Mesenchymal stem cell (in vitro differentiated cells and primary cell): ENCODE measurements around the gene ULBP3.

Experiments
- DNase-seq: peaks from one replicate; pipeline ENCODE4 v3.0.0-alpha.2; 2013
- H2AFZ ChIP-seq: one replicate; pipeline ENCODE4 v1.6.1; 2013; ENCODE audit warnings: low read depth, mild to moderate bottlenecking, control low read depth, inconsistent platforms, low read length, moderate library complexity
- H2AK5ac ChIP-seq: 2 replicates; pipeline ENCODE4 v1.6.1; 2013; ENCODE audit warnings: low read length, moderate library complexity, mild to moderate bottlenecking, inconsistent platforms; ENCODE audit not compliant: severe bottlenecking
- H2BK120ac ChIP-seq: one replicate; pipeline ENCODE4 v1.6.1; 2013; ENCODE audit warnings: low read depth, mild to moderate bottlenecking, inconsistent platforms, low read length, moderate library complexity
- H2BK12ac ChIP-seq, 2 experiments: one replicate each; pipeline ENCODE4 v1.6.1; 2013; ENCODE audit warnings: inconsistent platforms in 2 of 2, low read length in 2 of 2, mild to moderate bottlenecking in 2 of 2, moderate library complexity in 2 of 2, control low read depth in 1 of 2
- H2BK15ac ChIP-seq: one replicate; pipeline ENCODE4 v1.6.1; 2013; ENCODE audit warnings: mild to moderate bottlenecking, low read depth, inconsistent platforms; ENCODE audit not compliant: poor library complexity, severe bottlenecking
- H2BK5ac ChIP-seq: 2 replicates; pipeline ENCODE4 v1.6.1; 2013; ENCODE audit warnings: low read depth, mild to moderate bottlenecking, low read length, control low read depth, inconsistent platforms; ENCODE audit not compliant: poor library complexity, severe bottlenecking
- H3K14ac ChIP-seq, 2 experiments: one replicate each; pipeline ENCODE4 v1.6.1; 2013; ENCODE audit warnings: inconsistent platforms in 2 of 2, low read length in 2 of 2, control low read depth in 1 of 2, mild to moderate bottlenecking in 1 of 2, moderate library complexity in 1 of 2
- H3K18ac ChIP-seq, 2 experiments: one replicate each; pipeline ENCODE4 v1.6.1; 2013; ENCODE audit warnings: inconsistent platforms in 2 of 2, low read length in 2 of 2, control low read depth in 1 of 2, low read depth in 1 of 2, mild to moderate bottlenecking in 1 of 2
- H3K23ac ChIP-seq, 2 experiments: one replicate each; pipeline ENCODE4 v1.6.1; 2013; ENCODE audit warnings: inconsistent platforms in 2 of 2, low read length in 2 of 2, mild to moderate bottlenecking in 2 of 2, moderate library complexity in 2 of 2, control low read depth in 1 of 2
- H3K27ac ChIP-seq: 2 replicates; pipeline ENCODE4 v1.5.1; 2013; ENCODE audit warnings: mild to moderate bottlenecking, moderate library complexity, low read length, control low read depth, inconsistent platforms; ENCODE audit not compliant: poor library complexity, severe bottlenecking
- H3K27me3 ChIP-seq, 2 experiments: 2 replicates each; pipeline versions ENCODE4 v1.6.1 to v1.7.0; 2013; ENCODE audit warnings: low read length in 2 of 2, mild to moderate bottlenecking in 2 of 2, moderate library complexity in 2 of 2, control low read depth in 1 of 2, inconsistent platforms in 1 of 2; ENCODE audit not compliant: control insufficient read depth in 1 of 2, insufficient read depth in 1 of 2
- H3K36me3 ChIP-seq, 2 experiments: 2 replicates each; pipeline versions ENCODE4 v1.6.1 to v1.7.0; 2013; ENCODE audit warnings: low read length in 2 of 2, control low read depth in 1 of 2, inconsistent platforms in 1 of 2, low read depth in 1 of 2, mild to moderate bottlenecking in 1 of 2; ENCODE audit not compliant: insufficient read depth in 2 of 2, control insufficient read depth in 1 of 2
- H3K4ac ChIP-seq, 2 experiments: one replicate each; pipeline ENCODE4 v1.6.1; 2013; ENCODE audit warnings: inconsistent platforms in 2 of 2, low read length in 2 of 2, mild to moderate bottlenecking in 2 of 2, moderate library complexity in 2 of 2, control low read depth in 1 of 2, low read depth in 1 of 2
- H3K4me1 ChIP-seq: 2 replicates; pipeline ENCODE4 v1.6.1; 2013; ENCODE audit warnings: low read depth, low read length, control low read depth; ENCODE audit not compliant: control insufficient read depth, insufficient read depth
- H3K4me2 ChIP-seq: 2 replicates; pipeline ENCODE4 v1.6.1; 2013; ENCODE audit warnings: low read length, mild to moderate bottlenecking, inconsistent platforms; ENCODE audit not compliant: poor library complexity, severe bottlenecking
- H3K4me3 ChIP-seq, 2 experiments: 2 replicates each; pipeline versions ENCODE4 v1.5.1 to v1.7.0; 2013; ENCODE audit warnings: low read length in 2 of 2, mild to moderate bottlenecking in 2 of 2, control low read depth in 1 of 2, low read depth in 1 of 2; ENCODE audit not compliant: insufficient read depth in 1 of 2
- H3K79me1 ChIP-seq: replicated peaks from 2 replicates; pipeline ENCODE4 v1.6.1; 2013; ENCODE audit warnings: mild to moderate bottlenecking, control low read depth, low read length, inconsistent platforms; ENCODE audit not compliant: poor library complexity, severe bottlenecking
- H3K9ac ChIP-seq: 2 replicates; pipeline ENCODE4 v1.7.0; 2013; ENCODE audit warnings: mild to moderate bottlenecking, low read length, moderate library complexity
- H3K9me3 ChIP-seq: 2 replicates; pipeline ENCODE4 v1.7.0; 2013; ENCODE audit warnings: mild to moderate bottlenecking, low read length; ENCODE audit not compliant: control insufficient read depth
- H4K8ac ChIP-seq: one replicate; pipeline ENCODE4 v1.6.1; 2013; ENCODE audit warnings: inconsistent platforms, mild to moderate bottlenecking, low read length, moderate library complexity
- H4K91ac ChIP-seq: one replicate; pipeline ENCODE4 v1.6.1; 2013; ENCODE audit warnings: mild to moderate bottlenecking, low read length, inconsistent platforms
- WGBS: methylation state at CpG from one replicate; pipeline ENCODE4 v1.1.7; 2013; ENCODE audit warnings: mixed read lengths; 5-methylcytosine and 5-hydroxymethylcytosine counted together

ULBP3 gene

GRCh38 chr6:150058986-150059385, 9.9 kb downstream of the ULBP3 start:
- Histone ChIP-seq H3K23ac (no peak overlapping the region), H3K79me1 (no peaks in the 10 kb centered on the region), H2AK5ac (no peak overlapping the region), H3K9me3 (no peaks in the 10 kb centered on the region), H3K36me3 (peaks cover 0 to 6% of the 10 kb centered on the region in 2 experiments), H3K27ac (no peak overlapping the region), H4K8ac (no peak overlapping the region), H2AFZ (no peak overlapping the region), H3K4ac (no peak overlapping the region), H3K4me1 (no peaks in the 10 kb centered on the region), H3K18ac (no peak overlapping the region), H2BK15ac (no peak overlapping the region), H3K14ac (no peak overlapping the region), H3K4me3 (no peak overlapping the region), H2BK12ac (no peak overlapping the region), H2BK5ac (no peak overlapping the region), H2BK120ac (no peak overlapping the region), H4K91ac (no peak overlapping the region), H3K27me3 (peaks cover 17 to 48% of the 10 kb centered on the region in 2 experiments), H3K4me2 (no peak overlapping the region), H3K9ac (no peak overlapping the region)
- 96% methylated on average over 6 of the region's 6 CpGs for WGBS
- no peak for DNase-seq

DNA sequence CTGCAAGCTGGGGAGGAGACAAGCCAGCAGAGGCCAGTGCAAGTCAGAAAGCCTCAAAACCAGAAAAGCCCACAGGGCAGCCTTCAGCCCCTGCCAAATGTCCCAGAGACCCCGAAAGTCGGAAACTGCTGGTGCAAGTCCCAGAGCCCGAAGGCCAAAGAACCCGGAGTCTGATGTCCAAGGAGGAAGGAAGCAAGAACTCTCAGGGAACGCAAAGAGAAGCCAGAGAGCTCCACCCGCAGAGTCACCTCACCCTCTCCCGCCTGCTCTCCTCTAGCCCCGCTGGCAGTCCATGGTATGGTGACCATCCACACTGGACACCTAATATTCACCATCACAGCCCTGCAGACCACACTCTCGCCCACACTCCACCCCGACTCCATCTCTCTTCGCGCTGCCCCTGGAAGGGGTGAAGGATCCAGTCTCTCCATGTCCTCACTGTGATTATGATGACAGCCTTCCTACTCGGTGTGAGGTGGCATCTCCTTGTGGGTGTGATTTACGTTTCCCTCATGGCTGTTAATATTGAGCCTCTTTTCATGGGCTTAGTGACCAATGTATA, 10.6 kb downstream of the ULBP3 start:
- Histone ChIP-seq H2BK120ac (no peak overlapping the region), H2BK12ac (no peak overlapping the region), H3K9me3 (no peaks in the 10 kb centered on the region), H3K27me3 (peaks cover 24 to 53% of the 10 kb centered on the region in 2 experiments), H3K4ac (no peak overlapping the region), H3K79me1 (no peaks in the 10 kb centered on the region), H3K4me3 (no peak overlapping the region), H2AFZ (no peak overlapping the region), H4K91ac (no peak overlapping the region), H3K27ac (no peak overlapping the region), H3K9ac (no peak overlapping the region), H3K23ac (no peak overlapping the region), H3K4me2 (no peak overlapping the region), H3K36me3 (no peaks in the 10 kb centered on the region), H4K8ac (no peak overlapping the region), H3K18ac (no peak overlapping the region), H3K4me1 (no peaks in the 10 kb centered on the region), H2BK5ac (no peak overlapping the region), H2BK15ac (no peak overlapping the region), H3K14ac (no peak overlapping the region), H2AK5ac (no peak overlapping the region)
- WGBS = 100% methylated on average over 11 of the region's 14 CpGs
- DNase-seq = no peak

DNA sequence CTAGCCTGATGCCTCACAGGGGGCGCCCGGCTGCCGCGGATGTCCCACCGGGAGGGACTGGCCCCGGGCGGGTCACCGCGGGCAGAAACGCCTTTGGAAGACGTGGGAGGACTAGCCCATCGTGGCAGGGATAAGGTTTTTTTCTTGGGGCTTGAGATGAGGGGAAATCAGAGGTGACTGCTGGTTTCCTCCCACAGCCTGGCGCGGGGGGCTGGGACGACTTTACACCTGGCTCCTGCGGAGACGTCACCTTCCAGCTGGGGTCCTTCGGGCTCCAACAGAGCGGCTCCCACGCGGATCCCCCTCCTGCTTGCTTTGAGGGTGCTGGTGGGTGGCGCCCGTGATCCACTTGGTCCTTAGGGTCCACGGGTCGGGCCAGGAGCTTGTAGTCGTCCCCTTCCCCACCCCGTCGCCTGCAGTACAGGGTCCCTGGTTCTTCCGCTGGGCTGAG, 11.4 kb downstream of the ULBP3 start:
- no peak overlapping the region for H2BK5ac ChIP-seq
- no peaks in the 10 kb centered on the region for H3K4me1 ChIP-seq
- H2BK15ac ChIP-seq = no peak overlapping the region
- no peak overlapping the region for H3K23ac ChIP-seq
- H2AFZ ChIP-seq = no peak overlapping the region
- no peak overlapping the region for H2BK120ac ChIP-seq
- H3K27me3 ChIP-seq = peaks cover 32 to 59% of the 10 kb centered on the region in 2 experiments
- H3K18ac ChIP-seq = no peak overlapping the region
- no peaks in the 10 kb centered on the region for H3K79me1 ChIP-seq
- H3K9me3 ChIP-seq = no peaks in the 10 kb centered on the region
- no peak overlapping the region for H2AK5ac ChIP-seq
- no peak overlapping the region for H3K14ac ChIP-seq
- no peak overlapping the region for H3K27ac ChIP-seq
- H3K4me2 ChIP-seq = no peak overlapping the region
- H3K4me3 ChIP-seq = no peak overlapping the region
- H4K91ac ChIP-seq = no peak overlapping the region
- no peak overlapping the region for H2BK12ac ChIP-seq
- no peak overlapping the region for H3K4ac ChIP-seq
- 86% methylated on average over 27 of the region's 29 CpGs for WGBS
- no peak for DNase-seq
- H4K8ac ChIP-seq = no peak overlapping the region
- no peaks in the 10 kb centered on the region for H3K36me3 ChIP-seq
- H3K9ac ChIP-seq = no peak overlapping the region

DNA sequence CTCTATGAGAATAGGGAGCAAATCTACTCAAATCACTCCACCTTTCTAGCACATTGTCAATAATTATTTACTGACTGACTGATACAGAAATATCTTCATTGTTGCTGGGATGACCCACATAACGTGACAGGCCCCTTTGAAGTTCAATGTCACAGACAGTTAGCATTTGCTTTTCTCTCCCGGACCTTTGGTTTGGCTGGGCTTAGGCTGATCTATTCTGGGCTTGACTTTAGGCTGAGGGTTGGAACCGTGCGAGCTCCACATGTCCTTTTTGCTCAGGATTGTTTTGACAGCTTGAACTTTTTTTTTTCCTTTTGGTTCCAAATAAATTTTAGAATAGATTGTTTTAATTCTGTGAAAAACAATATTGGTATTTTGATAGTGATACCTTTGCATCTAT, 12.0 kb downstream of the ULBP3 start:
- Histone ChIP-seq H3K4me2 (no peak overlapping the region), H2BK12ac (no peak overlapping the region), H3K27ac (no peak overlapping the region), H3K18ac (no peak overlapping the region), H4K8ac (no peak overlapping the region), H2BK120ac (no peak overlapping the region), H2BK15ac (no peak overlapping the region), H4K91ac (no peak overlapping the region), H3K14ac (no peak overlapping the region), H3K23ac (no peak overlapping the region), H3K27me3 (peaks cover 37 to 65% of the 10 kb centered on the region in 2 experiments), H2AK5ac (no peak overlapping the region), H3K79me1 (no peaks in the 10 kb centered on the region), H3K4me3 (no peak overlapping the region), H3K4ac (no peak overlapping the region), H2AFZ (no peak overlapping the region), H3K36me3 (no peaks in the 10 kb centered on the region), H2BK5ac (no peak overlapping the region), H3K4me1 (no peaks in the 10 kb centered on the region), H3K9ac (no peak overlapping the region), H3K9me3 (no peaks in the 10 kb centered on the region)
- WGBS = 81% methylated on average over 4 of the region's 4 CpGs
- DNase-seq = no peak
